HuH-7 (cell line): Measurements from ENCODE around the gene TPSD1.

Source experiments
- DNase-seq: peaks from one replicate; pipeline ENCODE4 v3.0.0; 2011; ENCODE audit warnings: low spot score

The TPSD1 gene

GRCh38 chr16:1299868-1300203, 44.0 kb downstream of the TPSD1 start:
- DNase-seq: no peak

DNA sequence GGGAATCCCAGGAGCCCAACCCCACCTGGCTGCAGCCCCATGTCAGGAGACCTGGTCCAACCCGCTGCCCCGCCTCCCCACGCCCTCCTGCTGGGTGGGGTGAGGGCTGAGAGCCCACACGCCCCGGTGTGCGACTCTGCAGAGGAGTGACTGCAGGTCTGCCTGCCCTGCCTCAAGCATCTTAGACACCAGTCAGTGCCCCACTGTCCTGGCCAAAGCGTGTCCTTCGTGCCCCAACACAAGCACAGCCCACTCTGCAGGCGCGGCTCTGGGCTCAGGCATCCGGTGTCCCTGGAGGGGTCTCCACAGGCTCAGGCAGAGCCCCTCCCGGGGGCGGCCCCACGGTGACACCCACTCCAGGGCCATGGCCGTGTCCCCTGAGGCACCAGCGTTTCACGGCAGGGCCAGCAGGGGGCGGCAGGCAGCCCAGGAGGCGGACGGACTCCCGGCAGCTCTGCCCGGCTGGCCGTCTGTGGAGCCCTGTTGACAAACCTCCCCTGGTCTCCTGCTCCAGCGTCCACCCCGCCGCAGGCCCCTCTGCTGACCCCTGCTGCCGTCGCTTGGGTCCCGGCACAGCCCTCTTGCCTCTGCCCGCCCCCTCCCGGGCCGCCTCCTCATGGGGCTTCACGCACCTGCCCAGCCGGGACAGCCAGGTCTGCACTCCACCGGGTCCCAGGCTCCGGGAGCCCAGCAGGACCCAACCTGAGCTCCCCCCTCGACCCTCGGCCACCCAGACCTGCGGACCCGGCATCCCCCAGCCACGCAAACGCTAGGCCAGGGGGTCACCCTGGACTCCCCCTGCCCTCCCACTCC, 45.0 kb downstream of the TPSD1 start:
- peak; percentile 80 for DNase-seq

- DNase-seq: no peak
Measured at GRCh38 chr16:1301562-1301961, 45.7 kb downstream of the TPSD1 start.

DNA sequence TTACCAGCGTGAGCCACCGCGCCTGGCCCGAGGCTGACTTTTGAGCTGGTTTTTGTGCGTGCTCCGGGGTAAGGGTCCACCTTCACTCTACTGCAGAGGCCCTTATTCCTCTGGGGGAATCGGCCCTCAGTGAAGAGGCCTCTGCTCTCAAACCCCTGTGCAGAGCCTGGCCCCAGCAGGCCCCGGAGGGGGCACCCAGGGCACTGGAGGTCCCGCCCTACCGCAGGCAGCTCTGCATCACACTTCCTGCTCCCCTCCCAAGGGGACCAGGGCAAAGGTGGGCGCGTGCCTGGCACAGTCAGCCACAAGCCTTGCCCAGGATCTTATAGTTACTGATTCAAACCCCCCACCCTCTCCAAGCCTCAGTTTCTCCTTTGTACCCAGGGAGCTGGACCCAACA, 50.0 kb downstream of the TPSD1 start:
- no peak for DNase-seq

DNA sequence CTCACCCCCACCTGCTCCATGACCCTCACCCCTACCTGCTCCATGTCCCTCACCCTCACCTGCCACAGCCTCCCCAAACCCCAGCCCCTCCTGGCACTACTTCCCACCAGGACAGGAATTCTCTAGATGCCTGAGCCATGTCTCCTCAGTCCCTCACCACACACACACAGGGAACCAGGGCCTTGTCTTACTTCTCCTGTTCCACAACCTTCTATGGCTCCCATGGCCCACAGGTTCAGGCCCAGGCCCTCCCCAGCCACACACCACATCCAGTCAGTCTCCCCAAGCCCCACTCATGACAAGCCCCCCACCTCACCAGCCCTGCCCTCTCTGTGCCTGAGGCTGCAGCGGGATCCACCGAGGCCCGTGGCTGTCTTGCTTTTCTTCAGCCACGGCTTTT, 50.5 kb downstream of the TPSD1 start:
- DNase-seq: no peak

DNA sequence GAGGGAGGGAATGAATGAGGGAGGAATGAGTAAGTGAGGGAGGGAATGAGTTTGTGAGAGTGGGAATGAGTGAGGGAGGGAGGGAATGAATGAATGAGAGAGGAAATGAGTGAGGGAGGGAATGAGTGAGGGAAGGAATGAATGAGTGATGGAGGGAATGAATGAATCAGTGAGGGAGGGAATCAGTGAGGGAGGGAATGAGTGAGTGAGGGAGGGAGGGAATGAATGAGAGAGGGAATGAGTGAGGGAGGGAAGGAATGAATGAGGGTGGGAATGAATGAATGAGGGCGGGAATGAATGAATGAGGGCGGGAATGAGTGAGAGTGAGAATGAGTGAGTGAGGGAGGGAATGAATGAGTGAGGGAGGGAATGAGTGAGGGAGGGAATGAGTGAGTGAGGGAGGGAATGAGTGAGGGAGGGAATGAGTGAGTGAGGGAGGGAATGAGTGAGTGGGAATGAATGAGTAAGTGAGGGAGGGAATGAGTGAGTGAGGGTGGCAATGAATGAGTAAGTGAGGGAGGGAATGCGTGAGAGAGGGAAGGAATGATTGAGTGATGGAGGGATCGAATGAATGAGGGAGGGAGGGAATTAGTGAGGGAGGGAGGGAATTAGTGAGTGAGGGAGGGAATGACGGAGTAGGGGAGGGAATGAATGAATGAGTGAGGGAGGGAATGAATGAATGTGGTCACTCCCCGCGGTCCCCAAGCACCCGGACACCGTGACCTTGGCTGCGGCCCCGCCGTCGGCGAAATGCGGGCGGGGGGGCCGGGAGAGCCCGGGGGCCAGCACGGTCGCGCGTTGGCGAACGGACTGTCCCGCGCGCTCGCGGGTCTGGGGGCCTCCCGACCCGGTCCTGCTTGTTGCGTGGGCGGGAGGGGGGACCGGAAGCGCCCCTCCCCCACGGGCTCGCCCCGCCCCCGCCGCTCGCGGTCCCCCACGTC, 52.4 kb downstream of the TPSD1 start:
- peak; percentile 38 for DNase-seq
